Smooth muscle cell (in vitro differentiated cells): ENCODE measurements around the gene FBLN2. TPM values are rescaled to one million over a fixed set of nuclear protein-coding genes. Genes with fewer than 3 reads are reported as not detected.

Source experiments
- DNase-seq: peaks from one replicate; lab custom pipeline; 2025; ENCODE audit not compliant: unreplicated experiment; lab: John Stamatoyannopoulos, UW
- H2AFZ ChIP-seq: fragments of 200-600 bp; sonication (generic); 2 replicates; pipeline ENCODE4 v1.6.0; 2016; ENCODE audit warnings: antibody characterized with exemption, low read depth, mild to moderate bottlenecking
- H3F3A ChIP-seq: fragments of 200-600 bp; sonication (generic); 2 replicates; pipeline ENCODE4 v1.6.0; 2017; ENCODE audit warnings: antibody characterized with exemption, low read depth
- H3K27ac ChIP-seq: fragments of 200-600 bp; sonication (generic); 2 replicates; pipeline ENCODE4 v1.5.1; 2016; ENCODE audit warnings: low read depth, mild to moderate bottlenecking
- H3K27me3 ChIP-seq: fragments of 200-600 bp; sonication (generic); 2 replicates; pipeline ENCODE4 v1.6.1; 2016; ENCODE audit warnings: low read depth, mild to moderate bottlenecking
- H3K36me3 ChIP-seq: fragments of 200-600 bp; sonication (generic); 2 replicates; pipeline ENCODE4 v1.5.1; 2016; ENCODE audit warnings: low read depth
- H3K4me1 ChIP-seq: fragments of 200-600 bp; sonication (generic); 2 replicates; pipeline ENCODE4 v1.5.1; 2016; ENCODE audit warnings: low read depth
- H3K4me2 ChIP-seq: fragments of 200-600 bp; sonication (generic); 2 replicates; pipeline ENCODE4 v1.6.0; 2016; ENCODE audit warnings: mild to moderate bottlenecking
- H3K4me3 ChIP-seq: fragments of 200-600 bp; sonication (generic); 2 replicates; pipeline ENCODE4 v1.5.1; 2016; ENCODE audit warnings: mild to moderate bottlenecking
- H3K79me2 ChIP-seq: fragments of 200-600 bp; sonication (generic); 2 replicates; pipeline ENCODE4 v1.6.0; 2016; ENCODE audit warnings: low read depth, mild to moderate bottlenecking
- H3K9ac ChIP-seq: fragments of 200-600 bp; sonication (generic); 2 replicates; pipeline ENCODE4 v1.6.0; 2016; ENCODE audit warnings: low read depth
- H3K9me3 ChIP-seq: fragments of 200-600 bp; sonication (generic); replicated peaks from 2 replicates; pipeline ENCODE4 v1.5.1; 2016; ENCODE audit warnings: low read depth
- H4K20me1 ChIP-seq: fragments of 200-600 bp; sonication (generic); 2 replicates; pipeline ENCODE4 v1.6.0; 2016; ENCODE audit warnings: low read depth
- WGBS: methylation state at CpG from one replicate; pipeline ENCODE4 v1.1.7; 2016; ENCODE audit warnings: low lambda C conversion rate; 5-methylcytosine and 5-hydroxymethylcytosine counted together
- polyA plus RNA-seq: library from polyadenylated mRNA; unstranded; fragments of >200 nt; fragmentation: Nextera tagmentation; extraction: Ambion mirVana; gene quantifications from 2 replicates; pipeline ENCODE4 v1.2.1, GENCODE V29; 2016
- total RNA-seq: library from RNA; depleted of rRNA; stranded (reverse); fragments of >200 nt; gene quantifications from 2 replicates; pipeline ENCODE4 v1.2.3, GENCODE V29; 2014
- TF ChIP-seq, protein P1 (sequence below): fragments of 200-600 bp; sonication (generic); IDR thresholded peaks from 2 replicates; pipeline ENCODE4 v1.5.1; 2017; ENCODE audit warnings: borderline replicate concordance, mild to moderate bottlenecking, antibody characterized with exemption; ENCODE audit not compliant: insufficient read depth, poor library complexity, severe bottlenecking

Gene FBLN2
- total and polyA plus RNA-seq, 2 experiments from 2014 or later: 159 to 390 TPM

DNA sequence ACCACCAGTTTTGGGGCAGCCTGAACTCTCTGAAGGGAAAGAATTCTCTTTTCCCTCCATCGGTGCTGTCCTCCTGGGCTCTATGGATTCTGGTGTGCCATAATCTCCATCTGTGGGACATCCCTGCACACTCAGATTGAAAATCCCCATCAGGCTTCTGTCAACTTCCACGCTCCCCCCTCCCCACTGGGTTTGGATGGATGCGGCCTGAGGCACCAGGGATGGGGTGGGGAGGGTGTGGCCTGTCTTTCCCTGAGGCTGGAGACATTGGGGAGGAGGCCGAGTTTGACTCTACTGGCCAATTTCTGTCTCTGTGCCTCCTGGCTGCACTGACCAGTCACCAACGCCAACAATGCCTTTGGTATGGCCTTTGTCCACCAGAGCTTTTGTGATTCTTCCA is 16.3 kb upstream of the FBLN2 start:
- Histone ChIP-seq H3K36me3 (no peaks in the 10 kb centered on the region), H3K4me2 (no peak overlapping the region), H4K20me1 (no peaks in the 10 kb centered on the region), H3K9ac (no peak overlapping the region), H3F3A (no peaks in the 10 kb centered on the region), H3K27me3 (no peaks in the 10 kb centered on the region), H3K79me2 (no peaks in the 10 kb centered on the region), H3K4me3 (no peak overlapping the region), H3K9me3 (no peaks in the 10 kb centered on the region), H3K4me1 (no peaks in the 10 kb centered on the region), H2AFZ (no peak overlapping the region), H3K27ac (no peak overlapping the region)
- DNase-seq: no peak
- WGBS: 91% methylated on average over 5 of the region's 5 CpGs
- TF ChIP-seq, protein P1, sequence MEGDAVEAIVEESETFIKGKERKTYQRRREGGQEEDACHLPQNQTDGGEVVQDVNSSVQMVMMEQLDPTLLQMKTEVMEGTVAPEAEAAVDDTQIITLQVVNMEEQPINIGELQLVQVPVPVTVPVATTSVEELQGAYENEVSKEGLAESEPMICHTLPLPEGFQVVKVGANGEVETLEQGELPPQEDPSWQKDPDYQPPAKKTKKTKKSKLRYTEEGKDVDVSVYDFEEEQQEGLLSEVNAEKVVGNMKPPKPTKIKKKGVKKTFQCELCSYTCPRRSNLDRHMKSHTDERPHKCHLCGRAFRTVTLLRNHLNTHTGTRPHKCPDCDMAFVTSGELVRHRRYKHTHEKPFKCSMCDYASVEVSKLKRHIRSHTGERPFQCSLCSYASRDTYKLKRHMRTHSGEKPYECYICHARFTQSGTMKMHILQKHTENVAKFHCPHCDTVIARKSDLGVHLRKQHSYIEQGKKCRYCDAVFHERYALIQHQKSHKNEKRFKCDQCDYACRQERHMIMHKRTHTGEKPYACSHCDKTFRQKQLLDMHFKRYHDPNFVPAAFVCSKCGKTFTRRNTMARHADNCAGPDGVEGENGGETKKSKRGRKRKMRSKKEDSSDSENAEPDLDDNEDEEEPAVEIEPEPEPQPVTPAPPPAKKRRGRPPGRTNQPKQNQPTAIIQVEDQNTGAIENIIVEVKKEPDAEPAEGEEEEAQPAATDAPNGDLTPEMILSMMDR: no peak

DNA sequence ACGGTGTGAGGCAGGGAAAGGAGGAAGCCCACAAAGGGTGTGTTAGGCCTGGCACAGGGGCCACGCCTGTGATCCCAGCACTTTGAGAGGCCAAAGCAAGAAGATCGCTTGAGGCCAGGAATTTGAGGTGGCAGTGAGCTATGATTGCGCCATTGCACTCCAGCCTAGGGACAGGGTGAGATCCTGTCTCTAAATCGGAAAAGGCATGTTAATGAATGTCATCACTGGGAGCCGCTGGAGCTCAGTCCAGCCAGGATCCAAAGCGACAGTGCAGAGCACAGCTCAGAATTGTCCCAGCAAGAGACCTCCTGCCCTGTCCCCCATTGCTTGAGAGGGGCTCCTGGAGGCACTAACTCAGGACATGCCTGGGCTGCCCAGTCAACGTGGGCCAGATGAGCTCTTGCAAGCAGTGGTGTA is 15.0 kb upstream of the FBLN2 start:
- Histone ChIP-seq H4K20me1 (no peaks in the 10 kb centered on the region), H3K36me3 (no peaks in the 10 kb centered on the region), H3K9ac (no peak overlapping the region), H3K4me2 (no peak overlapping the region), H3K27me3 (no peaks in the 10 kb centered on the region), H3K27ac (no peak overlapping the region), H3K79me2 (no peaks in the 10 kb centered on the region), H3F3A (peaks cover 4% of the 10 kb centered on the region), H2AFZ (no peak overlapping the region), H3K4me1 (no peaks in the 10 kb centered on the region), H3K9me3 (no peaks in the 10 kb centered on the region), H3K4me3 (no peak overlapping the region)
- TF ChIP-seq, protein P1: no peak
- 87% methylated on average over 8 of the region's 8 CpGs for WGBS
- no peak for DNase-seq

DNA sequence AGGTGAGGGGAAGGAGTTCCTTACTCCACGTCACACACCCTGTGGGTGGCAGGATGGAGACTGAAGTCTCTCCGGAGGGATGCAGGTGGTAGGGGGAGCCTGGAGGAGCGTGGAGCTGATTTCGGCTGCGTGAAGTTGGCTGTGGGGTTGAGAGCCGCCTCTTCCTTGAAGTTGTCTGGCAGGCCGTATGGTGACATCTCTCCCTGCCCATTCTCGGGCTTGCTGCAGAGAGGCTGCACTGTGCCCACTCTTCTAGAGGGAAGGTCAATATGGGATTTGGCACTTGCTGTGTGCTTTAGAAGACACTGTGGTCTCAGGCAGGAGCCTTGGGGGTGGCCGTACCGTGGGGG is 13.4 kb upstream of the FBLN2 start:
- TF ChIP-seq, protein P1: no peak
- no peak for DNase-seq
- no peaks in the 10 kb centered on the region for H4K20me1 ChIP-seq
- no peak overlapping the region for H2AFZ ChIP-seq
- no peaks in the 10 kb centered on the region for H3K36me3 ChIP-seq
- WGBS: 91% methylated on average over 10 of the region's 10 CpGs
- no peak overlapping the region for H3K4me3 ChIP-seq
- no peak overlapping the region for H3K9ac ChIP-seq
- H3K79me2 ChIP-seq: no peaks in the 10 kb centered on the region
- H3K9me3 ChIP-seq: no peaks in the 10 kb centered on the region
- H3K4me2 ChIP-seq: no peak overlapping the region
- no peaks in the 10 kb centered on the region for H3K27me3 ChIP-seq
- H3F3A ChIP-seq: peaks cover 17% of the 10 kb centered on the region
- no peak overlapping the region for H3K27ac ChIP-seq
- no peaks in the 10 kb centered on the region for H3K4me1 ChIP-seq

DNA sequence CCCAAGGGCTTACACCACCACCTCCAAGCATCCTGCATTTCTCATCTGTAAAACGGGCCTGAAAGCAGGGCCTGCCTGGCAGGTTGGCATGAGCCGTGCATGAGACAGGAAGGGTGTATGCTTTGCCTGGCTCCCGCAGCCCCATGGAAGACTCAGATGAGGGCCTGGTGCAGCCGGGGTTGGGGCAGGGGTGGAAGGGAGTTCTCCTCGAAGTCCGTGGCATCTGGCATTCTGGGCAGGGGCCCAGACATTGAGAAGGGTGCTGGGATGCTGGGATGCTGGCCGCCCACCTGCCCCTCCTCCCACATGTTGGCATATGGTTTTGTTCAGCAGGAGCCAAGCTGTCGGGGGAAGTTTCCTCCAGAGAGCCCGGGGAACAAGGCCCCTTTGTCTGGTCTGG is 13.0 kb upstream of the FBLN2 start:
- TF ChIP-seq, protein P1: no peak
- Histone ChIP-seq H2AFZ (no peak overlapping the region), H3F3A (peaks cover 21% of the 10 kb centered on the region), H3K4me2 (no peak overlapping the region), H3K9ac (no peak overlapping the region), H3K27ac (no peak overlapping the region), H3K79me2 (no peaks in the 10 kb centered on the region), H3K36me3 (no peaks in the 10 kb centered on the region), H3K4me3 (no peak overlapping the region), H3K27me3 (no peaks in the 10 kb centered on the region), H3K4me1 (no peaks in the 10 kb centered on the region), H3K9me3 (no peaks in the 10 kb centered on the region), H4K20me1 (no peaks in the 10 kb centered on the region)
- no peak for DNase-seq
- 76% methylated on average over 9 of the region's 9 CpGs for WGBS
